Bronchial epithelial cell (primary cell): Measurements from ENCODE around the gene ECT2. TPM values are rescaled to one million over a fixed set of nuclear protein-coding genes. Genes with fewer than 3 reads are reported as not detected.

Source experiments
- DNase-seq: peaks from one replicate; pipeline ENCODE4 v3.0.0-alpha.2; 2010; ENCODE audit warnings: low read depth
- FAIRE-seq: peaks from 2 replicates; lab custom pipeline; 2011; peaks lifted over from hg19 to GRCh38; lab: Jason Lieb, UNC
- H3K27me3 ChIP-seq: 2 replicates; pipeline ENCODE4 v1.5.1; 2011; ENCODE audit warnings: low read length; ENCODE audit not compliant: control insufficient read depth, insufficient read depth
- H3K36me3 ChIP-seq: 2 replicates; pipeline ENCODE4 v1.5.1; 2011; ENCODE audit warnings: low read length; ENCODE audit not compliant: control insufficient read depth, insufficient read depth
- H3K4me3 ChIP-seq: 2 replicates; pipeline ENCODE4 v1.5.1; 2011; ENCODE audit warnings: mild to moderate bottlenecking, low read depth, low read length, control low read depth
- CTCF ChIP-seq: IDR thresholded peaks from 2 replicates; pipeline ENCODE4 v1.5.1; 2011; ENCODE audit warnings: mild to moderate bottlenecking, moderate library complexity, low read length, control low read depth, inconsistent platforms; ENCODE audit not compliant: insufficient read depth, severe bottlenecking
- total RNA-seq: library from RNA; depleted of rRNA; stranded (reverse); fragments of >200 nt; gene quantifications from 2 replicates; pipeline ENCODE4 v1.2.1, GENCODE V29; 2014

Gene ECT2
- total RNA-seq, 1 donor from 2014 or later: 9.0 TPM

- no peak for FAIRE-seq
Measured at GRCh38 chr3:172726380-172726779, 24.1 kb upstream of the ECT2 start.

DNA sequence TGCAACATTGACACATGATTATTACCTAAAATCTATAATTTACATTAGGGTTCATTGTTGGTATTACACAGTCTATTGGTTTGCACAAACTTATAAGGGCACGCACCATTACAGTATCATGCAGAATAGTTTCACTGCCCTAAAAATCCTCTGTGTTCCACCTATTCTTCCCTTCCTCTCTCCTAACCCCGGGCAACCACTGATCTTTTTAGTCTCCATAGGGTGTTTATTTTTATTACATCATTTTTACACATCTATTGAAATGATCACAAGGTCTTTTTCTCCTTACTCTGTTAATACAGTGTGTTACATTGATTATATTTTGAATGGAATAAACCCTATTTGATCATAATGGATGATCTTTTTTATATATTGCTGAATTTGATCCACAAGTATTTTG, 15.5 kb upstream of the ECT2 start:
- no peaks in the 10 kb centered on the region for H3K27me3 ChIP-seq
- no peak for TF ChIP-seq CTCF
- H3K4me3 ChIP-seq: no peak overlapping the region
- FAIRE-seq (no peak), DNase-seq (no peak)
- no peaks in the 10 kb centered on the region for H3K36me3 ChIP-seq

More at GRCh38 chr3:172726380-172726779, 24.1 kb upstream of the ECT2 start:
- H3K4me3 ChIP-seq: no peak overlapping the region
- H3K27me3 ChIP-seq: no peaks in the 10 kb centered on the region
- no peaks in the 10 kb centered on the region for H3K36me3 ChIP-seq
- DNase-seq: no peak
- TF ChIP-seq CTCF: no peak

DNA sequence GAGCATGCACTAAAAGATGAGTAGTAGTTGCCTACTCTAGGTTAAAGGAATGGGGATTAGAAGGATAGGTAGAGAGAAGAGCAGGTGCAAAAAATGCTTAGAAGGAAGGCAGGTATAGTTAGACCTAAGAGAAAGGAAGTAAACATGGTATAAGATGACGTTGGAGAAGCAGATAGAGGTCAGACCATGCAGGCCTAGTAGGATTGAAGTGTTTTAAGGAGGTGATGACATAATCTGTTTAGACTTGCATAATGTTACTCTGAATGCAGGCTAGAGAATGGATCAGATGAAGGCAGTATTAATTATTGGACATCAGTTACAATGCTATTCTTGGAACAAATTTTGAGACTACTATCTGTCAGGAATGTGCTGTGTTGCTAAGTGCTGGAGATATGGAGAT, 11.1 kb upstream of the ECT2 start:
- Histone ChIP-seq H3K27me3 (no peaks in the 10 kb centered on the region), H3K36me3 (no peaks in the 10 kb centered on the region), H3K4me3 (no peak overlapping the region)
- FAIRE-seq: no peak
- no peak for TF ChIP-seq CTCF
- DNase-seq: no peak

DNA sequence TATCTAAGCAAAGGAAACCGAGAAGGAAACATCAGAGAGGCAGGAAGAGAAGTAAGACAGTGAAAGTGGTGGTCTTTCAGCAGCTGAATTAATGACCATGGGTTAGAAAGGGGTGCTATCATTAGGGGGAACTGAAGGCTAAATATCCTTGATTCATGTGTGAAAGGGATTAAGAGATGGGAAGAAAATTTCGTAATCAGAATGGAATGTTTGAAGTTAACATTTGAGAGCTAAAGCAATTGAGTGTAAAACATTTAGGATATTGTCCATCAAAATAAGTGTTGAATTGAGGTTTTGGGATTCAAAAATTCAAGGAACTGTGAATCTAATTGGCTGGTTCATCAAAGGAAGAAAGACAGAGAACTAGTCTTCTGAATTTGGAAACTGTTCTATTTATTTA, 4.1 kb upstream of the ECT2 start:
- H3K36me3 ChIP-seq: no peaks in the 10 kb centered on the region
- FAIRE-seq: no peak

DNA sequence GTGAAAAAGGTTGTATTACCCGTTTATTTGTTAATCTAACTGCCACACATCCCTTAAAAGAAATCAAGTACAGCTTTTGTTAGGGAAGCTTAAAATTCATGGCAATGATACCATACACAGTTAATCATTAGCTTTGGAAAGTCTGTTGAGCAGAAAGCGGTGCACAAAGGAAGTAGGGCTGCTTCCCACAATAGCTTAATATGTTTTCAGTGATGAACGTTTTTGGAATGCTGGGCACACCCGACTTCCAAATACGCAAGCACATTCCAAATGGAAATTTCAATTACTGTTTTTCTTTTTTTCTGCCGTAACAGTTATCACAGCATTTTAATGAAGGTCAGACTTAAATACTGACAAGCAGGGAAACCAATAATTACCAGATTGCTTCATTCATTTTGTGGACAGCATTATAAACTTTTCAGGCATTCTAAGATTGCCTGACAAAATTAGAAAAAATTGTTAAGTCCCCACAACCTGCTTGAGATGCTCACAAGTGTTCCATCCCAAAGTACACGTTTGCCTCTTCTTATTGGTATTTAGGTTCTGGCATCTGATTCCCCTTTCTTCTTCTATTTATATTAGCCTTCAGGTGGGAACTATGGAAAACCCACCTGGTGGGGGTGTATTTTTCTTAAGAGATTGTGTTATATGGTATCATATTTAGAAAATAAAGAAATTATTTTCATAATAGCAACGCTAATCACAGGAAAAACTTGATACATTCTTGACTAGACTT, 1.1 kb upstream of the ECT2 start:
- Histone ChIP-seq H3K4me3 (no peak overlapping the region), H3K27me3 (no peaks in the 10 kb centered on the region), H3K36me3 (no peaks in the 10 kb centered on the region)
- DNase-seq (peak; percentile 96), FAIRE-seq (no peak)
- TF ChIP-seq CTCF: no peak

More for the DNA sequence above, 4.1 kb upstream of the ECT2 start:
- DNase-seq: peak; percentile 48
- Histone ChIP-seq H3K4me3 (no peak overlapping the region), H3K27me3 (no peaks in the 10 kb centered on the region)
- no peak for TF ChIP-seq CTCF

DNA sequence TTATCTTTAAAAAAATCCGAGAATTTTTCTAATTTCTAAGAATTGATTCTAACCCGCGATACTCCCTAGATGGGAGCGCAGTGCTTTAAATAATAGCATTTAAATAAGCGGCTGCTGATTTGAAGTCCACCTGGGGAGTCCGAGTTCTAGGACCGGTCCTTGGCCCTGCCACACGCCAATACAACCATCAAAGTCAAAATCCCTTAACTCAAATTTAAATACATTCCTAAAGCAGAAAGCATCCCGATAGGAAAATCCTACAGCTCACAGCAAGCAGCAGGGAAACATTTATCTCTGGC, 508 bp upstream of the ECT2 start:
- TF ChIP-seq CTCF: no peak
- Histone ChIP-seq H3K4me3 (peak overlapping the region; percentile 25), H3K36me3 (no peaks in the 10 kb centered on the region), H3K27me3 (no peaks in the 10 kb centered on the region)
- FAIRE-seq (no peak), DNase-seq (no peak)
